CD4-positive, alpha-beta T cell treated with Interleukin-21 for 1 hour (primary cell): ENCODE measurements around the gene ZNF497.
"Not testable (repeated sequence)": the region's sequence is repeated elsewhere in the genome, so short reads cannot be mapped to it uniquely, and the experiment has no call there.

ENCODE experiments used
- DNase-seq: peaks from one replicate; pipeline ENCODE4 v3.0.0-alpha.2; 2020

Gene ZNF497

GRCh38 chr19:58393725-58394033 lies 31.1 kb upstream of the ZNF497 start:
- DNase-seq, result no peak

- DNase-seq, result no peak
Observed at GRCh38 chr19:58392945-58393724, 30.6 kb upstream of the ZNF497 start.

GRCh38 chr19:58388175-58388526 lies 25.6 kb upstream of the ZNF497 start:
- DNase-seq, result no peak

- no peak for DNase-seq
Observed at GRCh38 chr19:58387338-58388174, 25.0 kb upstream of the ZNF497 start.

- DNase-seq, result peak; percentile 98
Observed at GRCh38 chr19:58386576-58387337, 24.2 kb upstream of the ZNF497 start, which contains the start of gene RPS5. RPS5 (plus strand) TSS chr19:58387269; CDS start chr19:58388138, 869 bp downstream.

GRCh38 chr19:58385891-58386575 lies 23.5 kb upstream of the ZNF497 start:
- no peak for DNase-seq

GRCh38 chr19:58385313-58385890 lies 22.9 kb upstream of the ZNF497 start:
- no peak for DNase-seq

- DNase-seq, result no peak
Observed at GRCh38 chr19:58382997-58383603, 20.5 kb upstream of the ZNF497 start.

- DNase-seq, result no peak
Observed at GRCh38 chr19:58381460-58382212, 19.1 kb upstream of the ZNF497 start.

- peak; percentile 100 for DNase-seq
Observed at GRCh38 chr19:58380662-58381459, 18.3 kb upstream of the ZNF497 start, which contains the start of gene ZNF837. ZNF837 (minus strand) TSS chr19:58381030; CDS start chr19:58369332, 11,698 bp downstream.

GRCh38 chr19:58380037-58380661 lies 17.6 kb upstream of the ZNF497 start:
- DNase-seq, result no peak

GRCh38 chr19:58379246-58379645 lies 16.7 kb upstream of the ZNF497 start:
- DNase-seq, result no peak

- not testable (repeated sequence) for DNase-seq
Observed at GRCh38 chr19:58376724-58377123, 14.2 kb upstream of the ZNF497 start.

GRCh38 chr19:58374200-58374599 lies 11.6 kb upstream of the ZNF497 start:
- DNase-seq, result no peak

GRCh38 chr19:58372311-58373133 lies 10.0 kb upstream of the ZNF497 start:
- no peak for DNase-seq

- no peak for DNase-seq
Observed at GRCh38 chr19:58368561-58369360, 6.2 kb upstream of the ZNF497 start.

- DNase-seq, result no peak
Observed at GRCh38 chr19:58367698-58368454, 5.3 kb upstream of the ZNF497 start.
